ENCODE results near the gene LRR1.

DNA sequence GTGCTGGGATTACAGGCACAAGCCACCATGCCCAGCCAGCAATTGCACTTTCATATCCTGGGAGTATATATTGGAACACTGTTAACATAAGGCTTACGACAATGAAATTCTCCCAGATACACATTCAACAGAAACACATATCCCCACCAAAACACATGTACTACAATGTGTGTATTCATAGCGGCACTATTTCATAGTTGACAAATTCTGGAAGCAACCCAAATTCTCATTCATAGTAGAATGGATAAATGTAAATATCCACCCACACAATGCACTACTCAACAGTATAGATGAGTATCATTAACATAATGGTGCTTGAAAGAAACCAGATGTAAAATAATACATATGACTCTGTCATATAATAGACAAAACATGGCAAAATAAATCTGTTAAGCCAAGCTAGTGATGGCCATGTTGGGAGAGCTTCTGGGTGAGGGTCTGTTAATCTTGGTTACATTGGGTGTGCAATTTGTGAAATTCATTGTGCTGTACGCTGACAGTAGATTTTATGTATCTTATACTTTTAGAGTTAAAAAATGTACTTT is 38.9 kb downstream of the LRR1 start:
- TF ChIP-seq POLR2AphosphoS5 (IDR thresholded peaks at IDR 0.05; ENCODE audit: low read depth): no peak
- TF ChIP-seq, protein P1, sequence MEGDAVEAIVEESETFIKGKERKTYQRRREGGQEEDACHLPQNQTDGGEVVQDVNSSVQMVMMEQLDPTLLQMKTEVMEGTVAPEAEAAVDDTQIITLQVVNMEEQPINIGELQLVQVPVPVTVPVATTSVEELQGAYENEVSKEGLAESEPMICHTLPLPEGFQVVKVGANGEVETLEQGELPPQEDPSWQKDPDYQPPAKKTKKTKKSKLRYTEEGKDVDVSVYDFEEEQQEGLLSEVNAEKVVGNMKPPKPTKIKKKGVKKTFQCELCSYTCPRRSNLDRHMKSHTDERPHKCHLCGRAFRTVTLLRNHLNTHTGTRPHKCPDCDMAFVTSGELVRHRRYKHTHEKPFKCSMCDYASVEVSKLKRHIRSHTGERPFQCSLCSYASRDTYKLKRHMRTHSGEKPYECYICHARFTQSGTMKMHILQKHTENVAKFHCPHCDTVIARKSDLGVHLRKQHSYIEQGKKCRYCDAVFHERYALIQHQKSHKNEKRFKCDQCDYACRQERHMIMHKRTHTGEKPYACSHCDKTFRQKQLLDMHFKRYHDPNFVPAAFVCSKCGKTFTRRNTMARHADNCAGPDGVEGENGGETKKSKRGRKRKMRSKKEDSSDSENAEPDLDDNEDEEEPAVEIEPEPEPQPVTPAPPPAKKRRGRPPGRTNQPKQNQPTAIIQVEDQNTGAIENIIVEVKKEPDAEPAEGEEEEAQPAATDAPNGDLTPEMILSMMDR (IDR thresholded peaks at IDR 0.05; ENCODE audit: insufficient read depth, low read length): no peak
- TF ChIP-seq, protein P2, sequence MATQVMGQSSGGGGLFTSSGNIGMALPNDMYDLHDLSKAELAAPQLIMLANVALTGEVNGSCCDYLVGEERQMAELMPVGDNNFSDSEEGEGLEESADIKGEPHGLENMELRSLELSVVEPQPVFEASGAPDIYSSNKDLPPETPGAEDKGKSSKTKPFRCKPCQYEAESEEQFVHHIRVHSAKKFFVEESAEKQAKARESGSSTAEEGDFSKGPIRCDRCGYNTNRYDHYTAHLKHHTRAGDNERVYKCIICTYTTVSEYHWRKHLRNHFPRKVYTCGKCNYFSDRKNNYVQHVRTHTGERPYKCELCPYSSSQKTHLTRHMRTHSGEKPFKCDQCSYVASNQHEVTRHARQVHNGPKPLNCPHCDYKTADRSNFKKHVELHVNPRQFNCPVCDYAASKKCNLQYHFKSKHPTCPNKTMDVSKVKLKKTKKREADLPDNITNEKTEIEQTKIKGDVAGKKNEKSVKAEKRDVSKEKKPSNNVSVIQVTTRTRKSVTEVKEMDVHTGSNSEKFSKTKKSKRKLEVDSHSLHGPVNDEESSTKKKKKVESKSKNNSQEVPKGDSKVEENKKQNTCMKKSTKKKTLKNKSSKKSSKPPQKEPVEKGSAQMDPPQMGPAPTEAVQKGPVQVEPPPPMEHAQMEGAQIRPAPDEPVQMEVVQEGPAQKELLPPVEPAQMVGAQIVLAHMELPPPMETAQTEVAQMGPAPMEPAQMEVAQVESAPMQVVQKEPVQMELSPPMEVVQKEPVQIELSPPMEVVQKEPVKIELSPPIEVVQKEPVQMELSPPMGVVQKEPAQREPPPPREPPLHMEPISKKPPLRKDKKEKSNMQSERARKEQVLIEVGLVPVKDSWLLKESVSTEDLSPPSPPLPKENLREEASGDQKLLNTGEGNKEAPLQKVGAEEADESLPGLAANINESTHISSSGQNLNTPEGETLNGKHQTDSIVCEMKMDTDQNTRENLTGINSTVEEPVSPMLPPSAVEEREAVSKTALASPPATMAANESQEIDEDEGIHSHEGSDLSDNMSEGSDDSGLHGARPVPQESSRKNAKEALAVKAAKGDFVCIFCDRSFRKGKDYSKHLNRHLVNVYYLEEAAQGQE (IDR thresholded peaks at IDR 0.05; ENCODE audit: insufficient replicate concordance, low read depth): no peak
- no peak for TF ChIP-seq GABPA (IDR thresholded peaks at IDR 0.05; ENCODE audit: low read depth)
- no peak for TF ChIP-seq SPI1 (IDR thresholded peaks at IDR 0.05; ENCODE audit: borderline replicate concordance, low read depth)

All from HL-60 (cell line).